Duodenal mucosa (tissue), 2 donors: ENCODE results near the gene CUBN.

ENCODE experiments used
- H3K27ac ChIP-seq: one replicate; pipeline ENCODE4 v1.7.0; 2013; ENCODE audit warnings: low read depth, low read length
- H3K27me3 ChIP-seq, 2 donors: one replicate each; pipeline ENCODE4 v1.7.0; 2013; ENCODE audit warnings: low read length in 2 of 2, control low read depth in 1 of 2; ENCODE audit not compliant: insufficient read depth in 2 of 2, control insufficient read depth in 1 of 2
- H3K36me3 ChIP-seq, 2 donors: one replicate each; pipeline ENCODE4 v1.7.0; 2013; ENCODE audit warnings: low read length in 2 of 2, control low read depth in 1 of 2; ENCODE audit not compliant: insufficient read depth in 2 of 2, control insufficient read depth in 1 of 2
- H3K4me1 ChIP-seq, 2 donors: one replicate each; pipeline ENCODE4 v1.7.0; 2013; ENCODE audit warnings: low read length in 2 of 2, control low read depth in 1 of 2; ENCODE audit not compliant: insufficient read depth in 2 of 2, control insufficient read depth in 1 of 2
- H3K4me3 ChIP-seq, 2 donors: one replicate each; pipeline ENCODE4 v1.7.0; 2013; ENCODE audit warnings: low read length in 2 of 2, low read depth in 1 of 2
- H3K9ac ChIP-seq, 2 donors: one replicate each; pipeline ENCODE4 v1.7.0; 2013; ENCODE audit warnings: low read length in 2 of 2, low read depth in 1 of 2
- H3K9me3 ChIP-seq, 2 donors: one replicate each; pipeline ENCODE4 v1.7.0; 2013; ENCODE audit warnings: low read length in 2 of 2, control low read depth in 1 of 2; ENCODE audit not compliant: control insufficient read depth in 1 of 2

CUBN gene

GRCh38 chr10:16804123-16804522 is 325.5 kb downstream of the CUBN start:
- Histone ChIP-seq H3K27me3 (no peaks in the 10 kb centered on the region), H3K9me3 (peaks cover 0 to 3% of the 10 kb centered on the region in 2 donors), H3K9ac (no peak overlapping the region), H3K4me1 (no peaks in the 10 kb centered on the region), H3K4me3 (no peak overlapping the region), H3K27ac (no peak overlapping the region), H3K36me3 (no peaks in the 10 kb centered on the region)

- Histone ChIP-seq H3K4me3 (no peak overlapping the region), H3K27me3 (no peaks in the 10 kb centered on the region), H3K4me1 (no peaks in the 10 kb centered on the region), H3K36me3 (no peaks in the 10 kb centered on the region), H3K27ac (no peak overlapping the region), H3K9me3 (peaks cover 0 to 3% of the 10 kb centered on the region in 2 donors), H3K9ac (no peak overlapping the region)
Measured at GRCh38 chr10:16803464-16803863, 326.1 kb downstream of the CUBN start.

- Histone ChIP-seq H3K9ac (no peak overlapping the region), H3K4me3 (no peak overlapping the region), H3K9me3 (peaks cover 0 to 3% of the 10 kb centered on the region in 2 donors), H3K27me3 (no peaks in the 10 kb centered on the region), H3K4me1 (no peaks in the 10 kb centered on the region), H3K27ac (no peak overlapping the region), H3K36me3 (no peaks in the 10 kb centered on the region)
Measured at GRCh38 chr10:16799621-16800020, 330.0 kb downstream of the CUBN start.

DNA sequence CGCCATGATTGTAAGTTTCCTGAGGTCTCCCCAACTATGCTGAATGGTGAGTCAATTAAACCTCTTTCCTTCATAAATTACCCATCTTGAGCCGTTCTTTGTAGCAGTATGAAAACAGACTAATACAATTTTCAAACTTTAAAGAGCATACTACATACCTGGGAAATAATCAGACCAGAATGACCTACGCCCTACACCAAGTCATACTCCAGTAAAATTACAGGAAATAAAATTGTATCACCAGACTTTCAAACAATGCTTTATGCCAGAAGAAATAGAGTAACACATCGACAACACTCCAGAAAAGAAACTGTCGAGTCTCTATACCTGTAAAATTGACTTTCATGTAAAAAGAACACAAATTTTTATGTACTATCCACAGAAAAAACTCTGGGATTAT is 331.0 kb downstream of the CUBN start:
- Histone ChIP-seq H3K4me3 (no peak overlapping the region), H3K9ac (no peak overlapping the region), H3K4me1 (no peaks in the 10 kb centered on the region), H3K9me3 (no peaks in the 10 kb centered on the region), H3K36me3 (no peaks in the 10 kb centered on the region), H3K27ac (no peak overlapping the region), H3K27me3 (no peaks in the 10 kb centered on the region)

DNA sequence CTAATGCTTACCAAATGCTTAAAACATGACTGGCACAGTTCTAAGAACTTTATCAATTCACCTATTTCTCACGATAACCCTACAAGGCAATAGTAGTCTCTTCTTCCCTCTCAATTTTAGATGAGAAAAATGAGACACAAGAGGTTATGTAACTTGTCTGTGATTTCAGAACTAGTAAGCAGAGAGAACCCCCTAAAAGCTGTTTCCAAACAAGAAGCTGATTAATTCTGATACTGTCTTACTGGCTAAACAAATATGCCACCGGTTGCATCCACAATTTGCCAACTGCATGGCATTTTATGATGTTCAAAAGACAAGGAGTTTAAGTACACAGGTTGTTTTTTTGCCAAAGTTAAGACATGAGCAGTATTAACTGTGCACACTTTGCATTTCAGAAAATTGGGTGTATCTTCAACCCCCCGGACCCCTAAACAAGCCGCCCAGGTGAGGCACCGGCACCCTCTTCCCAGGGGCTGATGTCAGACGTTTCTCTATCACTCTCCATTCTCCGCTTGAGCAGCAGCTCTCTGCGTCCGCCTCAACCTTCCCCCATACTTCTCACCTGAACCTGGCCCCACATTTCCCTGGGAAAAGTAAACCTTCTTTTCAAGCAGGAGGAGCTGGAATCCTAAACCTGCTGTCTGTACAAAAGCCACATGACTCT is 334.1 kb downstream of the CUBN start:
- Histone ChIP-seq H3K4me3 (no peak overlapping the region), H3K27me3 (no peaks in the 10 kb centered on the region), H3K36me3 (peaks cover 0 to under 1% of the 10 kb centered on the region in 2 donors), H3K27ac (no peak overlapping the region), H3K9me3 (no peaks in the 10 kb centered on the region), H3K4me1 (no peaks in the 10 kb centered on the region), H3K9ac (no peak overlapping the region)

- Histone ChIP-seq H3K27ac (no peak overlapping the region), H3K9ac (no peak overlapping the region), H3K4me1 (no peaks in the 10 kb centered on the region), H3K9me3 (no peaks in the 10 kb centered on the region), H3K4me3 (no peak overlapping the region), H3K27me3 (no peaks in the 10 kb centered on the region), H3K36me3 (peaks cover 0 to 5% of the 10 kb centered on the region in 2 donors)
Measured at GRCh38 chr10:16794005-16794404, 335.6 kb downstream of the CUBN start.

GRCh38 chr10:16792675-16793074 is 336.9 kb downstream of the CUBN start:
- Histone ChIP-seq H3K9me3 (no peaks in the 10 kb centered on the region), H3K27ac (no peak overlapping the region), H3K4me3 (no peak overlapping the region)

GRCh38 chr10:16789765-16790164 is 339.8 kb downstream of the CUBN start:
- no peaks in the 10 kb centered on the region for H3K27me3 ChIP-seq
- no peaks in the 10 kb centered on the region for H3K9me3 ChIP-seq
- H3K4me3 ChIP-seq: no peak overlapping the region
- peaks cover 0 to 5% of the 10 kb centered on the region in 2 donors for H3K36me3 ChIP-seq
- no peak overlapping the region for H3K27ac ChIP-seq
- H3K9ac ChIP-seq: no peak overlapping the region
- H3K4me1 ChIP-seq: no peaks in the 10 kb centered on the region

More at GRCh38 chr10:16792675-16793074, 336.9 kb downstream of the CUBN start:
- H3K27me3 ChIP-seq: no peaks in the 10 kb centered on the region
- peaks cover 0 to 5% of the 10 kb centered on the region in 2 donors for H3K36me3 ChIP-seq
- H3K4me1 ChIP-seq: no peaks in the 10 kb centered on the region
- no peak overlapping the region for H3K9ac ChIP-seq

- H3K4me1 ChIP-seq: no peaks in the 10 kb centered on the region
- H3K27ac ChIP-seq: no peak overlapping the region
Measured at GRCh38 chr10:16789261-16789660, 340.4 kb downstream of the CUBN start.

DNA sequence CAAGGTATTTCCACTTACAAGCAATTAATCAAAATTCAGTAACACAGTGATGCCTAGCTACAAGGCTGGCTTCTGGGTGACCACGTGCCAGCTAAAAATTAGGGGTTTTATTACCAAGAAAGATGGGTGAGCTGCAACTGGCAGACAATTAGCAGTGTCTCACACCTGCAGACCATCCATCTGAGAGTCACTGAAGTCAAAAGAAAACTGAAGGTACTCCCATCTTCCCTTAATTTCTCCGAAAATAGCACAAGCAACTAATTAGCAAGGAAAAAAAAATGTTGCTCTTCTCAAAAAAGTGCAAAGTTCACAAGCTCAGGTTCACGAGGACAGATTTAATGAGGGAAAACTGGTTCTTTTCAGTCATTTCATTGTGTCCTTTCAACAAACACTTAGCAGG is 340.8 kb downstream of the CUBN start:
- H3K9ac ChIP-seq: no peak overlapping the region

More at GRCh38 chr10:16789261-16789660, 340.4 kb downstream of the CUBN start:
- Histone ChIP-seq H3K27me3 (no peaks in the 10 kb centered on the region), H3K9me3 (no peaks in the 10 kb centered on the region), H3K36me3 (peaks cover 0 to 5% of the 10 kb centered on the region in 2 donors), H3K9ac (no peak overlapping the region), H3K4me3 (no peak overlapping the region)

More for the DNA sequence above, 340.8 kb downstream of the CUBN start:
- Histone ChIP-seq H3K27ac (no peak overlapping the region), H3K36me3 (peaks cover 0 to 5% of the 10 kb centered on the region in 2 donors), H3K27me3 (no peaks in the 10 kb centered on the region), H3K9me3 (no peaks in the 10 kb centered on the region), H3K4me3 (no peak overlapping the region), H3K4me1 (no peaks in the 10 kb centered on the region)
